ENCODE measurements around the gene MCFD2.
A peak's percentile ranks its signal among the peaks of the same experiment; 100 is the strongest.

The MCFD2 gene

DNA sequence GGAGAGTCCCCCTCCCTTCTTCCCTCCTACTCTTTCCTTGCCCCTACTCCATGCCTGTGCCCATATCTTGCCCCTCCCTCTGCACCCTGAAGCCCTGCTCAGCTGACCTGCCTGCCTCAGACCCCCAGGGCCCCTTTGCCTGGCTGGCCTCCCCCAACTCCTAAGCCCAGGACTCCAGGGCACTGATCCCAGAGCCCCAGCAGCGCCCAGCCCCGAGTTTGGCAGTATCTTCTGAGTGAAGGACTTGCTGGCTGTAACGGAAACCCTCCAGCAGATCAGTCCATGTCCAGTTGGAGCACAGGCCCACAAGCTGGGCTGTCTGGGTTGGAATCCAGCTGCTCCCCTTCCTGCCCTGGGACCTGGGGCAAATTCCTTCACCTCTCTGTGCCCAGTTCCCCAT is 46.0 kb downstream of the MCFD2 start:
- DNase-seq (ENCODE audit: low spot score) (no peak), ATAC-seq (ENCODE audit: low read depth) (no peak)
- H3K36me3 ChIP-seq (ENCODE audit: low read depth), result no peaks in the 10 kb centered on the region
- H3K27ac ChIP-seq (ENCODE audit: poor library complexity, severe bottlenecking), result no peak overlapping the region
- H3K4me1 ChIP-seq (ENCODE audit: insufficient read depth, poor library complexity, severe bottlenecking), result peaks cover 15% of the 10 kb centered on the region
- TF ChIP-seq, protein P1, sequence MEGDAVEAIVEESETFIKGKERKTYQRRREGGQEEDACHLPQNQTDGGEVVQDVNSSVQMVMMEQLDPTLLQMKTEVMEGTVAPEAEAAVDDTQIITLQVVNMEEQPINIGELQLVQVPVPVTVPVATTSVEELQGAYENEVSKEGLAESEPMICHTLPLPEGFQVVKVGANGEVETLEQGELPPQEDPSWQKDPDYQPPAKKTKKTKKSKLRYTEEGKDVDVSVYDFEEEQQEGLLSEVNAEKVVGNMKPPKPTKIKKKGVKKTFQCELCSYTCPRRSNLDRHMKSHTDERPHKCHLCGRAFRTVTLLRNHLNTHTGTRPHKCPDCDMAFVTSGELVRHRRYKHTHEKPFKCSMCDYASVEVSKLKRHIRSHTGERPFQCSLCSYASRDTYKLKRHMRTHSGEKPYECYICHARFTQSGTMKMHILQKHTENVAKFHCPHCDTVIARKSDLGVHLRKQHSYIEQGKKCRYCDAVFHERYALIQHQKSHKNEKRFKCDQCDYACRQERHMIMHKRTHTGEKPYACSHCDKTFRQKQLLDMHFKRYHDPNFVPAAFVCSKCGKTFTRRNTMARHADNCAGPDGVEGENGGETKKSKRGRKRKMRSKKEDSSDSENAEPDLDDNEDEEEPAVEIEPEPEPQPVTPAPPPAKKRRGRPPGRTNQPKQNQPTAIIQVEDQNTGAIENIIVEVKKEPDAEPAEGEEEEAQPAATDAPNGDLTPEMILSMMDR (IDR thresholded peaks at IDR 0.05; ENCODE audit: poor library complexity, severe bottlenecking), result no peak
- H3K9me3 ChIP-seq (ENCODE audit: severe bottlenecking), result peaks cover 7% of the 10 kb centered on the region
- H3K27me3 ChIP-seq (ENCODE audit: insufficient read depth, poor library complexity, severe bottlenecking), result no peaks in the 10 kb centered on the region
- no peak overlapping the region for H3K4me3 ChIP-seq (ENCODE audit: severe bottlenecking)

DNA sequence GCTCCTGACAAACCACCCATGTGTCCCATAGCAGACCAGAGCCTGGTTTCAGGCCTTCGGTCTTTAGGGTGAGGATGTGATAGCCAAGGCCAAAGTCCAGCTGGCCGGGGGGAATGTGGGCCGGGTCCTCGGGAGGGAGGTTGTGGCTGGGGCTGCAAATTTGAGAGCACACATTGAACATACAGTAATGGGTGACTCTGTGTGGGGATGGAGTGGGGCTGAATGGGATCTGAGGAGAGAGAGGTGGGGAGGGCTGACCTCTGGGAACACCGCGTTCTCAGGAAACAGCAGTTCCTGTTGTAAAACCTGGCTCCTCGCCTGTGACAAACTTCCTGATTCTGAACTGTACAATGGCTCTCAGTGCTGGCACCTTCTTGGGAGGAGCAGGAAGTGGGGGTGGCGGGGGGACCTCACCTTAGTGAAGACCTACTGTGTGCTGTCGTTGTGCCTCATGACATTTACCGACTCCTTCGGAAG is 48.8 kb downstream of the MCFD2 start:
- H3K27me3 ChIP-seq (ENCODE audit: insufficient read depth, poor library complexity, severe bottlenecking), result no peaks in the 10 kb centered on the region
- H3K27ac ChIP-seq (ENCODE audit: poor library complexity, severe bottlenecking), result peak overlapping the region; percentile 36

DNA sequence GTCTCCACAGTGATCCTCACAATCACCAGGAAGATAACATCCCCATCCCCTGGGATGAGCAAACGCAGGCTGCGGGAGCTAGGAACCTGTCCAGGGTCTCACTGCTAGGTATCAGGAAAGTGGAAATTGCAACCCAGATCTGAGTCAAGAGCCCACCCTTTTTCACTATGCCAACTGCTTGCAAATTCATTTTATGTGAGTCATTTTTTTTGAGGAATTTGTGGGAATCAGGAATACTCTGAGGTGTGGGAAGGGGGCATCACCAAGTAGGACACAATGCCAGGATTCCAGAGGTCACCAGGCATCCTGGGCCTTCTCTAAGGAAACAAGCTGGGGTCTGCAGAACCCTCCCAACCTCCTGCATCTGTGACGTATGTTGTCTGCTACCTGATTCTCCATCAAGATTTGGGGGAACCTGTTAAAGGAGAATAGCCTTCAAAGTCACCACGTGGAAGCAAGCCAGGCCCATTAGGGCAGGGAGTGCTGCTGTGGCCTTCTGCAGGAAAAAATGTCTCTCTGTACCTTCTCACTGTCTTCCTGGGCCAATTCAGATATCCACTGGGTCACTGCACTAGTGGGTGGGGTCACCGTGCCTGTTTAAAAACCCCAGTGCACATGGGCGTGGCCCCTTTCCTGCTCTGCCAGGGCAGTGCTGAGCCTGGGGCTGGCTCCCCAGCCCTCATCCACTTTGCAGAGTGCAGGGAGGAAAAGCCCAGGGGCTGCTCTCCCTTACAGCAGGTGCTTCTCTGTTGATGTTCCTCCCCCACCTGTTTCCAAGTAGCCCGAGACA is 50.2 kb downstream of the MCFD2 start:
- ATAC-seq (ENCODE audit: low read depth), result no peak; the same call in 2 of the 3 replicates
- Histone ChIP-seq H3K4me3 (ENCODE audit: severe bottlenecking) (no peak overlapping the region), H3K27ac (ENCODE audit: poor library complexity, severe bottlenecking) (peak overlapping the region; percentile 36), H3K9me3 (ENCODE audit: severe bottlenecking) (peaks cover 11% of the 10 kb centered on the region), H3K27me3 (ENCODE audit: insufficient read depth, poor library complexity, severe bottlenecking) (no peaks in the 10 kb centered on the region), H3K36me3 (ENCODE audit: low read depth) (no peaks in the 10 kb centered on the region), H3K4me1 (ENCODE audit: insufficient read depth, poor library complexity, severe bottlenecking) (peaks cover 2% of the 10 kb centered on the region)
- TF ChIP-seq, protein P1 (IDR thresholded peaks at IDR 0.05; ENCODE audit: poor library complexity, severe bottlenecking), result no peak
- DNase-seq (ENCODE audit: low spot score), result no peak

More for the DNA sequence above, 48.8 kb downstream of the MCFD2 start:
- Histone ChIP-seq H3K4me1 (ENCODE audit: insufficient read depth, poor library complexity, severe bottlenecking) (peaks cover 2% of the 10 kb centered on the region), H3K4me3 (ENCODE audit: severe bottlenecking) (no peak overlapping the region), H3K9me3 (ENCODE audit: severe bottlenecking) (peaks cover 11% of the 10 kb centered on the region), H3K36me3 (ENCODE audit: low read depth) (no peaks in the 10 kb centered on the region)
- TF ChIP-seq, protein P1 (IDR thresholded peaks at IDR 0.05; ENCODE audit: poor library complexity, severe bottlenecking), result no peak
- no peak for ATAC-seq (ENCODE audit: low read depth)
- no peak for DNase-seq (ENCODE audit: low spot score)

DNA sequence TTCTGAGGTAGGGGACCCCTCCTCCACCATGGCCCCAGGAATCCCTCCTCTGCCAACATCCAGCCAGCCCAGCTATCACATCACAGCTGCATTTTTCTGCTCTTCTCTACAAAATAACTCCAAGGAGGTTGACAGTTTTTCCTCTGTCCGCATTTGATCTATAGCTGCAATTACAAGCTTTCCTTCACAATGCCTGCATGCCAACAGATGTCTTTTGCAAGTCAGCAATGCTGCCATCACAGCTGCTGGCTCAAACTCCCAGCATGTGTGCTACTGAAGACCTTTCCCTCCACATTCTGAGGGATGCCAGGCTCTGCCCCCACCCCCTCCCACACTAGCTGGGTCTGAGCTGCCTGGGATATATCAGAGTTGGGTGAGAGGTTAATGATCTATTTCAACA is 51.7 kb downstream of the MCFD2 start:
- Histone ChIP-seq H3K27ac (ENCODE audit: poor library complexity, severe bottlenecking) (no peak overlapping the region), H3K36me3 (ENCODE audit: low read depth) (no peaks in the 10 kb centered on the region), H3K9me3 (ENCODE audit: severe bottlenecking) (peaks cover 11% of the 10 kb centered on the region), H3K4me1 (ENCODE audit: insufficient read depth, poor library complexity, severe bottlenecking) (peaks cover 4% of the 10 kb centered on the region), H3K27me3 (ENCODE audit: insufficient read depth, poor library complexity, severe bottlenecking) (no peaks in the 10 kb centered on the region), H3K4me3 (ENCODE audit: severe bottlenecking) (no peak overlapping the region)
- DNase-seq (ENCODE audit: low spot score) (no peak), ATAC-seq (ENCODE audit: low read depth) (no peak)
- TF ChIP-seq, protein P1 (IDR thresholded peaks at IDR 0.05; ENCODE audit: poor library complexity, severe bottlenecking), result no peak

DNA sequence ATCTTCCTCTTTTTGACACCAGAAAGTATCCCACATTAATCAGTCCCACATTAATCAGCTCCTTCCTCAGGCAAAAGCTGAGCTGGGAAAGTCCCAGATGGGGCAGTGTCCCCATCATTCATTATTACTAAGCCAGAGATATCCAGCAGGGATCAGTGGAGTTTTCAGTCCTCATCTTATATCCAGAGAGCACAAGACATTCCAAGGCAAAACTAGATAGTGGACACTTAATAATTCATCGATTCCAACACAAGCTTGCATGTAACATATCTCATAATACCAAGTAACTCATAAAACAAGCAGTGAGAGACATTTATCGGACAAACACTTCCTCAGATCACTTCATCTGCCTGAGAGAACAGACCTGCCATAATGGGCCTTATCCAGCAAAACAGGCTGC is 53.1 kb downstream of the MCFD2 start:
- ATAC-seq (ENCODE audit: low read depth) (no peak), DNase-seq (ENCODE audit: low spot score) (no peak)
- TF ChIP-seq, protein P1 (IDR thresholded peaks at IDR 0.05; ENCODE audit: poor library complexity, severe bottlenecking), result no peak
- Histone ChIP-seq H3K4me1 (ENCODE audit: insufficient read depth, poor library complexity, severe bottlenecking) (peaks cover 15% of the 10 kb centered on the region), H3K36me3 (ENCODE audit: low read depth) (no peaks in the 10 kb centered on the region), H3K9me3 (ENCODE audit: severe bottlenecking) (peaks cover 11% of the 10 kb centered on the region), H3K4me3 (ENCODE audit: severe bottlenecking) (no peak overlapping the region), H3K27ac (ENCODE audit: poor library complexity, severe bottlenecking) (no peak overlapping the region), H3K27me3 (ENCODE audit: insufficient read depth, poor library complexity, severe bottlenecking) (no peaks in the 10 kb centered on the region)
